Left ventricle myocardium superior (tissue), 1 donor: ENCODE measurements around the gene ANKRD9. TPM values are rescaled to one million over a fixed set of nuclear protein-coding genes. Genes with fewer than 3 reads are reported as not detected.

Experiments used
- ATAC-seq: fragments of 200-7000 bp; cut with Tn5 transposase; one replicate; pipeline ENCODE4 v1.9.1; 2020; ENCODE audit warnings: mild to moderate bottlenecking, moderate library complexity
- DNase-seq: peaks from one replicate; pipeline ENCODE4 v3.0.0-alpha.2; 2020
- intact Hi-C: fragments of 100-400 bp; cut with micrococcal nuclease; formaldehyde crosslinking; loops from one replicate; pipeline ENCODE4 v1.11.0; 2022
- total RNA-seq: library from RNA; stranded (reverse); fragmentation: NEBNext Ultra II Directional; extraction: Animal tissue kit (Norgen Biotek cat#: 25700); gene quantifications from one replicate; pipeline ENCODE4 v1.2.1, GENCODE V29; 2021
- donor health status: DM: no; HTN: yes; CAD: no; lungs with severe emphysema.

ANKRD9 gene
- total RNA-seq, 1 donor from 2014 or later = 167 TPM

GRCh38 chr14:102516531-102517391 lies 7.2 kb upstream of the ANKRD9 start:
- ATAC-seq (peak; percentile 83), DNase-seq (peak; percentile 83)
- intact Hi-C loops = loop anchor here (5.0 kb wide), 1 partner anchor 79 kb away; no protein-coding TSS in a partner anchor

DNA sequence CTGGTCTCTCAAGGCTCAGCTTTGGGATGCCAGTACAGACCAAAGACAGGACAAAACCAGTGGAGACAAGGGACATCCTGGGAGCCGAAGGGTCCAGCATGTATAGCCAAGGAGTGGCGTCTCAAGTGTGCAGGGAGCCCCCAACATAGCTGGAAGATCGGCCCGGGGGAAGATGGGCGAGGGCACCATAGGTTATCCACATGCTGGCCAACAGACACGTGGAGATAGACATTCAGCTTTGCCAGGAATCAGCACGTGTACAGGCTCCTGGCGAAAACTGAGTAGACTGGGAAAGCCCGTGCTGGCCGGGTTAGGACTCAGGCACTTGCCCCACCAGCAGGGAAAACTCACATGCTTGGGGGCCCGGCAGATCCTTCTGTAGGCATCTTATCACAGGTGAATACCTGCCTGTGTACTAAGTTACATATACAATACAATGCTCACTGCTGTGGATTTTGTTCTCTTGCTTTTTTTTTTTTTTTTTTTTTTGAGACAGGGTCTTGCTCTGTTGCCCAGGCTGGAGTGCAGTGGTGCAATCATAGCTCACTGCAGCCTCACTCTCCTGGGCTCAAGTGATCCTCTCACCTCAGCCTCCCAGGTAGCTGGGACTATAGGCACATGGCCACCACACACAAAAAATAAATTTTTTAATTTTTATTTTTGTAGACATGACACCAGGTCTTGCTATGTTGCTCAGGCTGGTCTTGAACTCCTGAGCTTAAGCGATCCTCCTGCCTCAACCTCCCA lies 5.6 kb upstream of the ANKRD9 start:
- ATAC-seq (no peak), DNase-seq (no peak)
- intact Hi-C loops = loop anchor here (5.0 kb wide), 1 partner anchor 78 kb away; no protein-coding TSS in a partner anchor

DNA sequence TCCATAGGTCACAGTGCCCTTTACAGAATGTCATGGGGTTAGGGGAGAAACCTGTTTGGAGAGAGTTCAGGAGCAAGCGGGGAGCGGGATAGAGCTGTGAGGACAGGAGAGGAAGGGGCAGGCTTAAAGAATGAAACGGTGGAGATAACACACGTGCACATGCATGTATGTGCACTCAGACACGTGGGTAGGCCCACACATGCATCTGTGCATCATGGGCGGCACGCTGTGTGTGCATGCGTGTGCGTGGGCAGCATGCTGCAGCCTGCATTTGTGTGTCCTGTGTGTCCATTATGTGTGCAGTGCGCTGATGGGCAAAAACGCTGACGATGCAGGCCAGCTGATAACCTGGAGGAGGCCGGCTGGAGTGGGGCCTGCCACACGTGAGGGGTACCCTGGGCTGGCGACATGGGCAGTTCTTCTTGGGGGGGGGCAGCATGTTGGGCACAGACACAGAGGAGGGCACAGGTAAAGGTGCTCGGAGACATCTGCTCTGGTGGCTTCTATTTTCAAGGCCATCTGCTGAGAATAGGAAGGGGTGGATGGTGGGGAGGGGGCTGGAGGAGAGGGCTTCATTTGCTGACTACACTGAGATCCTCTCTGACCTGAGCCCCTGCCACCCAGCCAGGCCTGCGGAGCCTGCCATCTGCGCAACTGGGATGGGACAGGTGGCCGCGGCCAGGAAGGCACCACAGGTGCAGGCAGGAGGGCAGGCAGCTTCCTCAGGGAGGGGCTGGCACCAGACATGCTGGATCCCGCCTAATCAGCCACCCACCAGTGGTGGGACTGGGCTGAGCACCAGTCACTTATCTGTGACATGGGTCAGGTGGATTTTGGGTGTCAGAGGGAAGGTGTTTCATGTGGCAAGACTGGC lies 4.6 kb upstream of the ANKRD9 start:
- DNase-seq (no peak), ATAC-seq (no peak)
- intact Hi-C loops = no loop called here

- ATAC-seq (no peak), DNase-seq (no peak)
- intact Hi-C loops = no loop called here
Measured at GRCh38 chr14:102512793-102513300, 3.3 kb upstream of the ANKRD9 start.

DNA sequence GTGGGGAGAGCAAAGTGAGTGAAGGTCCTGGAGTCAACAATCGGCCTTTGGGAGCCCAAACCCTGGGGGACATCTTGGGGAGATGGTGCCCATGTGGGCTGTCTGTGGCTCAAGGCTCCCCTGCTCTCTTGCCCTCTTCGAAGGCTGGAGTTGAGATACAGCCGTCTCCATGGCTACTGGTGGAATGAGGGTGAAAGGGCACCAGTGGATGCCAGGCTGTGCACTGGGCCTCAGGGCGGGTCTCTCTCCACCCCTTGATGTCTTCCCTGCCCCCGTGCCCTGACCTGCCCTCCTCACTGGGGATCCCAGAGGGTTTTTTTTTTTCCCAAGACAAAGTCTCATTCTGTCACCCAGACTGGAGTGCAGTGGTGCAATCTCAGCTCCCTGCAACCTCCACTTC lies 2.0 kb upstream of the ANKRD9 start:
- intact Hi-C loops = no loop called here

DNA sequence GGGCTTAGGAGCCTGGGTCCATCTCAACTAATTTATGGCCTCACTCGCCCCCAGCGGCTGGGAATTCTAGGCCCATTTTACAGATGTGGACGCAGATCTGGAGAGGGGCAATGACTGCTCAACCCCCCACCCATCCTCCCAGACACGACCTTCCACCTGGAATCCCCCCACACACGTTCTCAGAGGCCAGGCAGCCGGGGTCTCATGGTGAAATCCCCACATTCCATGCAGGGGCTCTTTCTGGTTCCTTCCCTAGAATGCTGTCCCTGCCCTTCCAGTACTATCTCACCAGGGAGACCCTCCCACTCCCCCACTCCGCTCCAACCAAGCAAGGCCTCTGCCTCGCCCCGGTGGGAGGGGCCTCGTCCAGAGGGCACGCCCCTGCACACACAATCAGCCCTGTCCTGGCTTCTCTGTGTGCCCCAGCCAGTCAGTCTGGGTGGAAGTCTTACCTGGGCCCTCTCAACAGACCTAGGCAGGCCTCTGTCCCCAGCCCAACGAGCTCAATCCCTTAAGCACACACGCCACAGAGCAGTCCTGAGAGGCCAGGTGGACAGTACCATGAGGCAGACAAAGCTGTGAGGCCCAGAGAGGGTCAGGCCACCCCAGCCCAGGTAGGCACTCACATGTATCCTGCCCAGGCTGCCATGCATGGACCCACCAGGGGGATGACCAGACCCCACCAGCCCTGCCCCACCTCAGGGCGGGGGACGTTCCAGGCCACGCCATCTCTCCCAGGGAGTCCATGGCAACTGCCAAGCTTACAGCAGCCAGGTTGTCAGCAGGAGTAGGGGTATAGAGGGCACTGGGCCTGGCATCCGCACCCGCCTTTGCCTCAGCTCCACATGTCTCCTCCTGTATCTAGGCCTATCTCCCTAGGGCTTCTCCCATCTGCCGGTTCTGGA lies 1.3 kb upstream of the ANKRD9 start:
- DNase-seq = peak; percentile 74
- intact Hi-C loops = no loop called here
- peak; percentile 35 for ATAC-seq

More for the DNA sequence above, 2.0 kb upstream of the ANKRD9 start:
- DNase-seq (no peak), ATAC-seq (no peak)

DNA sequence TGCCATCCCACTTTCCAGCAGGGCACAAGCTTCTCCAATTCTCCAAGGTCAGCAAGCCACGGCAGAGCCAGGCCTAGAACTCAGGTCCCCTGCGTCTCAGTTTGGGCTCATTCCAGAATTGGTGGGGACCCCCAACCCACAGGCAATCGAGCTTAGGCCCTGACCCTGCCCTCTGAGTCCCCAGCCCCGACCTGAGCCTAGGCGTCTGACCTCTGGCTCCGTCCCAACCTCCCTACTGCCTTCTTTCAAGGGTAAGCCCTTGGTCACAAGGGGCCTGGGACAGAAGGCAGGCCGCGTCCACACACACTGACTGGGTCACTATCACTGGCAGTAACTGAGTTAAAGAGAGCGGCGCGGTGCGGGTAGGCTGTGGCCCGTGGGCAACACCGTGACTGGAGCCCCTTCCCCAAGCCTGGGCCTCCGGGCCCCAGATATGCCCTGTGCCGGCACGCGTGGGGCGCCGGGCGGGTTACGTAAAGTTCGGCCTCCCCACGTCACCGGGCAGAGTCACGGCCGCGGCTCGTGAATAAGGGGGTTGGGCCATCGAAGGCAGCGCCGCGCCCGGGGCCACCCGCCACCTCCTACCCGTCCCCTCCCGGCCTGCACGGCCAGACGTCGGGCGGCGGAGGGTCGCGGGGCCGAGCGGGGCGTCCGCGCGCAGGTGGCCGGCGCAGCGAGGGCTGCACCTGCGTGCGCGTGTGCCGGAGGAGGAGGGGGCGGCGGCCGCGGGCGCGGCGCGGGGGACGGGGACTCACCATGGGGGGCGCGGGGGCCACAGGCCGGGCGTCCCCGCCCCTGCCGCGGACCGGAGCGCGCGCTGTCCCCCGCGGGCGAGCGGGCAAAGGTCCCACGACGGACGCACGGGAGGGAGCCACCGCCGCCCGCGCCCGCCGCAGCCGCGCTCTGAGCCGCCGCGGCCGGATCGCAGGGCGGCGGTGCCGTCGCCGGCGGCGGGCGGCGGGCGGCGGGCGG lies 516 bp downstream of the ANKRD9 start:
- ATAC-seq (peak; percentile 49), DNase-seq (peak; percentile 88)
- intact Hi-C loops = no loop called here

DNA sequence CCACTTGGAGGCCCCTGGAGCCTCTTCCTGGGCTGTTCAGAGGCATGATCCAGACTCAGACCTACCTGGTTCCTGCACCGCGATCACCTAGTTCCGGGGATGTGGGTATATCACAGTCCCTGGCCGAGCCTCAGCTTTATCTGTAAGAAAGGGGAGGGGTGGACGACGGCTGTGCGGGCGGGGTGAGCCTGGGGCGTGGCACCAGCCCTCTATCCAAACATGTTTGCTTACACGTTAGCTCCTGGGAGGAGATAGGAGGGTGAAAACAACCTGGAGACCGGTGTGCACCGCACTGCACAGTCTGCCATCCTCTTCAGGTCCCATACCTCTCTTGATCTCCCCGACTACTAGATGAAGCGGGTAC lies 1.2 kb downstream of the ANKRD9 start:
- intact Hi-C loops = no loop called here
- peak; percentile 74 for DNase-seq
- peak; percentile 36 for ATAC-seq

GRCh38 chr14:102507857-102508312 lies 1.7 kb downstream of the ANKRD9 start:
- intact Hi-C loops = no loop called here
- DNase-seq = no peak
- no peak for ATAC-seq

DNA sequence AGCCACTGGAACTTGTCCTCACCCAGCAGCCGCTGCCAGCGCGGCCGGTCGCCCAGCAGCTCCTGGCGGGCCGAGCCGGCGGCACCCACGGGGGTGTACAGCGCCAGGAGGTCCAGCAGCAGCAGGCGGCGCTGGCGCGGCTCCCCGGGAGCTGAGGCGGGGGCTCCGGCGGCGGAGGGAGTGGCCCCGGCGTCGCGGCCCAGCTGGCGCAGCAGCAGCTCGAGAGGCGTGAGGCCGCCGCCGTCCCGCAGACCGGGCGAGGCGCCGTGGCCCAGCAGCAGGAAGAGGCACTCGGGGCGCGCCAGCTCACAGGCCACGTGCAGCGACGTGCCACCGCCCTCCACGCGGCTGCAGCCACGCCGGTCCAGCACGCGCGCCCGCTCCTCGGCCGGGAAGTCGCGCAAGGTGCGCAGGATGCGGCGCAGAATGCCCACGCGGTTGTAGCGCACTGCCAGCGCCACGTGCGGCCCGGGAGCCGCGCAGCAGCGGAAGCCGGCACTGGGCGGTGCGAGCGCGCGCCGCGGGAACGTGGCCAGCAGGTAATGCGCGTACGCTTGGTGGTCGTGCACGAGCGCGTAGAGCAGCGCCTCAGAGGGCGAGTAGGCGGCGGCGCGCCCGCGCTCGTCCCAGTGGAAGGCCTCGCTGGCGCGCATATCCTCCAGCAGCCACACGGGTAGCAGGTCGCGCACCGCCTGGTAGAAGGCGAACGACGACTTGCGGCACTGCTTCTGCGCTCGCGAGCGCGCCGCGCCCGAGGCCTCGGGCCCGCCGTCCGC lies 2.3 kb downstream of the ANKRD9 start:
- DNase-seq (no peak), ATAC-seq (no peak)
- intact Hi-C loops = no loop called here

DNA sequence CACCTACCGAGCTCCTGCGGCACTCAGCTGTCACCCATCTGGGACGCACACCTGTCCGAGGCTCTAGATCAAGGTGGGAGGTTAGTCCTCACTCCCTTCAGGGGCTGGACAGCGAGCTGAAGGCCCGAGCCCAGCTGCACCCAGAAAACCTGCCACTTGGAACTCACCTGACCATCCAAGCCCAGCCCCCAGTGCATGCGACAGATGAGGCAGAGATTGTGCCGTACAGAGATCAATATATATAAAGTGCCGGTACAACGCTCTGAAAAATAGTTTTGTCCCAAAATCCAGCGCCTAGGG lies 3.0 kb downstream of the ANKRD9 start:
- ATAC-seq (no peak), DNase-seq (no peak)
- intact Hi-C loops = no loop called here

DNA sequence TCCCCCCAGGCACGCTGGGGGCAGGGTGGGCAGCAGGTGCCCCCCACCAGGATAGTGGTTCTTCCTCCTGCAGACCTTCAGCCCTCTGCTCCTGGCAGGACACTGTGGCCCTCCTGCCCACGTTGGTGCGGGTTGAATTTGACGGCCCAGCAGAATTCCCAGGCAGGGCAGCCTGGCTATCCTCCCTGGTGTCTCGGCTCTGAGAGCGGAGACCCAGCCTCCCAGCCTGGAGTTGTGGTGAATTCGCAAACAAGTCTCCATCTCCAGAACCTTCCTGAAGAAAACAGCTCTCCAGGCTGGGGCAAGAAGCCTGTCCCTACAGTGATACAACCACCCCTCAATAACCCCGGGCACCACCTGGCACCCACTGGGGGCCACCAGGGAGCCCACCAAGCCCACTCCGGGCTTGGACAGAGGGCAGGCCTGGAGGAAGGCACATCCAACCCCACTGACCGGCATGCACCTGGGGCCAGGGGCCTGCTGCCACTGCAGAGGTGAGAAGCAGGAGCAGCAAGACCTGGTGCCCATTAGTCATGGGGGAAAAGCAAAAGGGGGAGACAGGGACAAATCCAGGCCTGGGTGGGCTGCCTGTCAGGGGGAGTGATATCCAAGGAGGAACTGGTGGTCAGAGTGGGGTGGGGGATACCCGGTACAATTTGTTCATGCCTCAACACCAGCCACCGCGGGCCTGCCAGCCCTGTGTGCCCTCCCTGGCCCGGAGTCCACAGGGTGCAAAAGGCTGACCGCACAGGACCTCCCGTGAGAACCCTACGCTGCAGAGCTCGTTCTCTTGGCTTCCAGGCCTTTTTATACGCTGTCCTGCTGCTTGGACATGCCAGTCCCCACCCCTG lies 3.6 kb downstream of the ANKRD9 start:
- DNase-seq (no peak), ATAC-seq (no peak)
- intact Hi-C loops = no loop called here

- intact Hi-C loops = no loop called here
- ATAC-seq (no peak), DNase-seq (no peak)
Measured at GRCh38 chr14:102505000-102505619, 4.5 kb downstream of the ANKRD9 start.

DNA sequence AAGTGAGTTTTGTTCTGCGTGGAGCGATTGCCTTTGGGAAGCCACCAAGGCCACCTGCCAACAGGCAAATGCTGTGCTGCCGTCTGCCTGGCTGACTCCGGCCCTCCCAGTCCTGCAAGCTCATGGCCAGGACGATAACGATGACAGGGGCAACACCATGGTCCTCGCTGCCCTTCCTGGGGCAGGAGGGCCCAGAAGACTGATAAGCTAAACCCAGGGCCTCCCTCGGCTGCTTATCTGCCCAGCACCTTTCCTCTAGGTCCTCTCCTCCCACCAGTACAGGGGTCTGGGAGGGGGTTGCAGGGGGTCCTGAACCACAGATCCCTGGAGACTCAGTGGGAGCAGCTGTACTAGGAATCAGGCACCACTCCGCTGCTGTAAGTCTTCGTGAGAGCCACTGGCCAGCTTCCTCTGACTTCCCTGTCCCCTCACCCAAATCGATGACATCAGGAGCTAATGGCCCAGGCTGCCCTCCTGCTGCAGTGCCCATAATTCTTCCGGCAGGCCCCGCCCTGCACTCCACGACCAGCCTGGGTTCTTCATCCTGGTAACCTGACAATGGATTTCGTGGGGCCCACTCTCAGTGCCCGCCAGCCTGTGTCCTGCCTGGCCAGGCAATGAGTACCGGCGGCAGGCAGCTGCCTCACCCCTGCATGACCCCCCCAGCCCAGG lies 5.1 kb downstream of the ANKRD9 start:
- intact Hi-C loops = no loop called here
- DNase-seq (peak; percentile 64), ATAC-seq (peak; percentile 5)
